ENCODE measurements around the gene ATP6V0A1. TPM values are rescaled to one million over a fixed set of nuclear protein-coding genes. Genes with fewer than 3 reads are reported as not detected.
A peak's percentile ranks its signal among the peaks of the same experiment; 100 is the strongest.
"Not testable (repeated sequence)": the region's sequence is repeated elsewhere in the genome, so short reads cannot be mapped to it uniquely, and the experiment has no call there.

The ATP6V0A1 gene
- total RNA-seq, 1 donor from 2014 or later = 103 TPM

GRCh38 chr17:42453439-42453838, 5.2 kb upstream of the ATP6V0A1 start:
- Mint-ChIP-seq H3K9me3 (ENCODE audit: unreplicated experiment) (no peaks in the 10 kb centered on the region), H3K36me3 (ENCODE audit: low read depth, unreplicated experiment) (no peaks in the 10 kb centered on the region), H3K27ac (ENCODE audit: unreplicated experiment) (no peak overlapping the region), H3K27me3 (ENCODE audit: unreplicated experiment) (peaks cover 1% of the 10 kb centered on the region), H3K4me1 (ENCODE audit: unreplicated experiment) (peaks cover 16% of the 10 kb centered on the region), H3K4me3 (ENCODE audit: unreplicated experiment) (no peak overlapping the region)
- no peak for TF ChIP-seq CTCF (IDR thresholded peaks at IDR 0.05; ENCODE audit: unreplicated experiment)
- no peak for DNase-seq (ENCODE audit: low spot score)

- not testable (repeated sequence) for H3K4me3 Mint-ChIP-seq (ENCODE audit: unreplicated experiment)
These were observed 3.7 kb upstream of the ATP6V0A1 start for GRCh38 chr17:42454987-42455386.

GRCh38 chr17:42456223-42457106, 2.2 kb upstream of the ATP6V0A1 start:
- Mint-ChIP-seq H3K27me3 (ENCODE audit: unreplicated experiment) (no peaks in the 10 kb centered on the region), H3K4me3 (ENCODE audit: unreplicated experiment) (peak overlapping the region; percentile 1)
- no peak for TF ChIP-seq CTCF (IDR thresholded peaks at IDR 0.05; ENCODE audit: unreplicated experiment)

More at GRCh38 chr17:42454987-42455386, 3.7 kb upstream of the ATP6V0A1 start:
- H3K36me3 Mint-ChIP-seq (ENCODE audit: low read depth, unreplicated experiment); DNase-seq (ENCODE audit: low spot score); H3K9me3 Mint-ChIP-seq (ENCODE audit: unreplicated experiment); H3K27ac Mint-ChIP-seq (ENCODE audit: unreplicated experiment); H3K27me3 Mint-ChIP-seq (ENCODE audit: unreplicated experiment): not testable (repeated sequence)
- H3K4me1 Mint-ChIP-seq (ENCODE audit: unreplicated experiment) = peaks cover 28% of the 10 kb centered on the region

GRCh38 chr17:42457107-42457792, 1.4 kb upstream of the ATP6V0A1 start:
- peak overlapping the region; percentile 66 for H3K4me3 Mint-ChIP-seq (ENCODE audit: unreplicated experiment)
- no peaks in the 10 kb centered on the region for H3K9me3 Mint-ChIP-seq (ENCODE audit: unreplicated experiment)
- no peak for DNase-seq (ENCODE audit: low spot score)
- peaks cover 38% of the 10 kb centered on the region for H3K4me1 Mint-ChIP-seq (ENCODE audit: unreplicated experiment)
- peaks cover 1% of the 10 kb centered on the region for H3K27me3 Mint-ChIP-seq (ENCODE audit: unreplicated experiment)
- H3K27ac Mint-ChIP-seq (ENCODE audit: unreplicated experiment) = peak overlapping the region; percentile 68
- no peaks in the 10 kb centered on the region for H3K36me3 Mint-ChIP-seq (ENCODE audit: low read depth, unreplicated experiment)
- TF ChIP-seq CTCF (IDR thresholded peaks at IDR 0.05; ENCODE audit: unreplicated experiment) = no peak

More at GRCh38 chr17:42456223-42457106, 2.2 kb upstream of the ATP6V0A1 start:
- H3K27ac Mint-ChIP-seq (ENCODE audit: unreplicated experiment) = peak overlapping the region; percentile 68
- H3K36me3 Mint-ChIP-seq (ENCODE audit: low read depth, unreplicated experiment) = no peaks in the 10 kb centered on the region
- H3K9me3 Mint-ChIP-seq (ENCODE audit: unreplicated experiment) = no peaks in the 10 kb centered on the region
- peaks cover 38% of the 10 kb centered on the region for H3K4me1 Mint-ChIP-seq (ENCODE audit: unreplicated experiment)
- DNase-seq (ENCODE audit: low spot score) = peak; percentile 5

GRCh38 chr17:42459256-42459800, 650 bp downstream of the ATP6V0A1 start:
- H3K27ac Mint-ChIP-seq (ENCODE audit: unreplicated experiment) = peak overlapping the region; percentile 94
- peaks cover 1% of the 10 kb centered on the region for H3K27me3 Mint-ChIP-seq (ENCODE audit: unreplicated experiment)
- peak overlapping the region; percentile 98 for H3K4me3 Mint-ChIP-seq (ENCODE audit: unreplicated experiment)
- DNase-seq (ENCODE audit: low spot score) = peak; percentile 15
- peaks cover 4% of the 10 kb centered on the region for H3K36me3 Mint-ChIP-seq (ENCODE audit: low read depth, unreplicated experiment)
- H3K4me1 Mint-ChIP-seq (ENCODE audit: unreplicated experiment) = peaks cover 38% of the 10 kb centered on the region
- H3K9me3 Mint-ChIP-seq (ENCODE audit: unreplicated experiment) = no peaks in the 10 kb centered on the region
- TF ChIP-seq CTCF (IDR thresholded peaks at IDR 0.05; ENCODE audit: unreplicated experiment) = no peak
